SJSA1 (cell line): ENCODE measurements around the gene PPP2R5C. TPM values are rescaled to one million over a fixed set of nuclear protein-coding genes. Genes with fewer than 3 reads are reported as not detected.

Experiments used
- DNase-seq, 2 experiments: peaks; one replicate each; pipeline ENCODE4 v3.0.0-alpha.2; 2015 to 2020; ENCODE audit warnings: low spot score in 2 of 2, low read depth in 1 of 2
- H3K27ac ChIP-seq: fragments of 250-450 bp; sonication (Bioruptor Pico); 2 replicates; pipeline ENCODE4 v1.5.1; 2020; ENCODE audit warnings: mild to moderate bottlenecking, moderate library complexity
- H3K27me3 ChIP-seq: fragments of 250-450 bp; sonication (Bioruptor Pico); replicated peaks from 2 replicates; pipeline ENCODE4 v1.5.1; 2020; ENCODE audit warnings: mild to moderate bottlenecking, moderate library complexity
- H3K36me3 ChIP-seq: fragments of 250-450 bp; sonication (Bioruptor Pico); 2 replicates; pipeline ENCODE4 v1.5.1; 2020; ENCODE audit warnings: mild to moderate bottlenecking
- H3K4me1 ChIP-seq: fragments of 250-450 bp; sonication (Bioruptor Pico); replicated peaks from 2 replicates; pipeline ENCODE4 v1.6.1; 2021; ENCODE audit warnings: mild to moderate bottlenecking
- H3K4me3 ChIP-seq: fragments of 250-450 bp; sonication (Bioruptor Pico); 2 replicates; pipeline ENCODE4 v1.5.1; 2020; ENCODE audit warnings: mild to moderate bottlenecking
- H3K9me3 ChIP-seq: fragments of 250-450 bp; sonication (Bioruptor Pico); replicated peaks from 2 replicates; pipeline ENCODE4 v1.5.1; 2020; ENCODE audit warnings: mild to moderate bottlenecking
- total RNA-seq: library from RNA; depleted of rRNA; stranded (reverse); fragments of >200 nt; shearing (Covaris generic); gene quantifications from 2 replicates; pipeline ENCODE4 v1.2.3, GENCODE V29; 2014

PPP2R5C gene
- total RNA-seq, 1 experiment from 2014 or later, result 81.1 TPM

GRCh38 chr14:101914083-101914482 lies 152.6 kb downstream of the PPP2R5C start:
- DNase-seq, result no peak
- H3K9me3 ChIP-seq, result no peaks in the 10 kb centered on the region
- H3K27ac ChIP-seq, result no peak overlapping the region
- peaks cover 39% of the 10 kb centered on the region for H3K36me3 ChIP-seq
- no peaks in the 10 kb centered on the region for H3K4me1 ChIP-seq
- no peaks in the 10 kb centered on the region for H3K27me3 ChIP-seq
- H3K4me3 ChIP-seq, result no peak overlapping the region

GRCh38 chr14:101915871-101916815 lies 154.6 kb downstream of the PPP2R5C start:
- H3K36me3 ChIP-seq, result peaks cover 28% of the 10 kb centered on the region; the same call in 1 of the 2 replicates

GRCh38 chr14:101916816-101917412 lies 155.4 kb downstream of the PPP2R5C start:
- H3K4me1 ChIP-seq, result no peaks in the 10 kb centered on the region
- H3K4me3 ChIP-seq, result no peak overlapping the region
- no peaks in the 10 kb centered on the region for H3K9me3 ChIP-seq
- H3K27ac ChIP-seq, result no peak overlapping the region
- no peaks in the 10 kb centered on the region for H3K27me3 ChIP-seq
- H3K36me3 ChIP-seq, result peaks cover 22% of the 10 kb centered on the region; the same call in 1 of the 2 replicates
- DNase-seq, result no peak

More at GRCh38 chr14:101915871-101916815, 154.6 kb downstream of the PPP2R5C start:
- no peaks in the 10 kb centered on the region for H3K9me3 ChIP-seq
- H3K4me3 ChIP-seq, result no peak overlapping the region
- no peak overlapping the region for H3K27ac ChIP-seq
- DNase-seq, result no peak
- no peaks in the 10 kb centered on the region for H3K4me1 ChIP-seq
- no peaks in the 10 kb centered on the region for H3K27me3 ChIP-seq

GRCh38 chr14:101917413-101918017 lies 156.0 kb downstream of the PPP2R5C start:
- no peak overlapping the region for H3K4me3 ChIP-seq
- no peaks in the 10 kb centered on the region for H3K27me3 ChIP-seq
- no peaks in the 10 kb centered on the region for H3K4me1 ChIP-seq
- no peak for DNase-seq
- peaks cover 22% of the 10 kb centered on the region; the same call in 1 of the 2 replicates for H3K36me3 ChIP-seq
- H3K27ac ChIP-seq, result no peak overlapping the region
- H3K9me3 ChIP-seq, result no peaks in the 10 kb centered on the region

GRCh38 chr14:101918065-101918989 lies 156.8 kb downstream of the PPP2R5C start:
- peaks cover 21% of the 10 kb centered on the region; the same call in 1 of the 2 replicates for H3K36me3 ChIP-seq
- H3K4me3 ChIP-seq, result no peak overlapping the region
- H3K27ac ChIP-seq, result no peak overlapping the region
- H3K9me3 ChIP-seq, result no peaks in the 10 kb centered on the region
- DNase-seq, result no peak
- H3K4me1 ChIP-seq, result no peaks in the 10 kb centered on the region
- no peaks in the 10 kb centered on the region for H3K27me3 ChIP-seq

GRCh38 chr14:101920271-101920670 lies 158.8 kb downstream of the PPP2R5C start:
- Histone ChIP-seq H3K36me3 (peaks cover 12% of the 10 kb centered on the region; the same call in 1 of the 2 replicates), H3K27ac (no peak overlapping the region), H3K9me3 (no peaks in the 10 kb centered on the region), H3K4me1 (no peaks in the 10 kb centered on the region), H3K4me3 (no peak overlapping the region), H3K27me3 (no peaks in the 10 kb centered on the region)
- no peak for DNase-seq

- no peak for DNase-seq
- Histone ChIP-seq H3K4me3 (no peak overlapping the region), H3K27ac (no peak overlapping the region), H3K9me3 (no peaks in the 10 kb centered on the region), H3K36me3 (peaks cover 12% of the 10 kb centered on the region; the same call in 1 of the 2 replicates), H3K27me3 (no peaks in the 10 kb centered on the region), H3K4me1 (peaks cover 5% of the 10 kb centered on the region)
Measured at GRCh38 chr14:101922866-101923265, 161.4 kb downstream of the PPP2R5C start.

- no peak overlapping the region for H3K4me3 ChIP-seq
- H3K27ac ChIP-seq, result no peak overlapping the region
- H3K9me3 ChIP-seq, result no peaks in the 10 kb centered on the region
- H3K27me3 ChIP-seq, result no peaks in the 10 kb centered on the region
- H3K36me3 ChIP-seq, result peaks cover 13% of the 10 kb centered on the region; the same call in 1 of the 2 replicates
- no peak for DNase-seq
- peaks cover 9% of the 10 kb centered on the region for H3K4me1 ChIP-seq
Measured at GRCh38 chr14:101925152-101925551, 163.6 kb downstream of the PPP2R5C start.

- Histone ChIP-seq H3K4me3 (no peak overlapping the region), H3K36me3 (peaks cover 12% of the 10 kb centered on the region; the same call in 1 of the 2 replicates), H3K27me3 (no peaks in the 10 kb centered on the region), H3K27ac (no peak overlapping the region), H3K9me3 (no peaks in the 10 kb centered on the region), H3K4me1 (peaks cover 9% of the 10 kb centered on the region)
- no peak for DNase-seq
Measured at GRCh38 chr14:101926085-101926484, 164.6 kb downstream of the PPP2R5C start.

GRCh38 chr14:101926620-101927019 lies 165.1 kb downstream of the PPP2R5C start:
- DNase-seq, result no peak
- H3K27ac ChIP-seq, result no peak overlapping the region
- H3K4me1 ChIP-seq, result peaks cover 9% of the 10 kb centered on the region
- no peaks in the 10 kb centered on the region for H3K27me3 ChIP-seq
- H3K9me3 ChIP-seq, result no peaks in the 10 kb centered on the region
- H3K4me3 ChIP-seq, result no peak overlapping the region
- H3K36me3 ChIP-seq, result peaks cover 12% of the 10 kb centered on the region; the same call in 1 of the 2 replicates

GRCh38 chr14:101927859-101928258 lies 166.3 kb downstream of the PPP2R5C start:
- Histone ChIP-seq H3K36me3 (peaks cover 12% of the 10 kb centered on the region; the same call in 1 of the 2 replicates), H3K4me1 (peaks cover 9% of the 10 kb centered on the region), H3K4me3 (no peak overlapping the region), H3K27ac (no peak overlapping the region), H3K27me3 (no peaks in the 10 kb centered on the region), H3K9me3 (no peaks in the 10 kb centered on the region)
- DNase-seq, result peak; percentile 22 to 56

GRCh38 chr14:101928415-101928841 lies 166.9 kb downstream of the PPP2R5C start:
- no peak overlapping the region for H3K27ac ChIP-seq
- H3K9me3 ChIP-seq, result no peaks in the 10 kb centered on the region
- peaks cover 9% of the 10 kb centered on the region for H3K4me1 ChIP-seq
- H3K4me3 ChIP-seq, result no peak overlapping the region
- peaks cover 12% of the 10 kb centered on the region; the same call in 1 of the 2 replicates for H3K36me3 ChIP-seq
- no peaks in the 10 kb centered on the region for H3K27me3 ChIP-seq
- DNase-seq, result no peak

- peaks cover 12% of the 10 kb centered on the region; the same call in 1 of the 2 replicates for H3K36me3 ChIP-seq
- H3K4me1 ChIP-seq, result peaks cover 9% of the 10 kb centered on the region
- DNase-seq, result no peak
- H3K27me3 ChIP-seq, result no peaks in the 10 kb centered on the region
- H3K4me3 ChIP-seq, result no peak overlapping the region
- H3K27ac ChIP-seq, result no peak overlapping the region
- no peaks in the 10 kb centered on the region for H3K9me3 ChIP-seq
Measured at GRCh38 chr14:101929096-101929495, 167.6 kb downstream of the PPP2R5C start.
